GM23338 (cell line): ENCODE data around the gene RASAL3. TPM values are rescaled to one million over a fixed set of nuclear protein-coding genes. Genes with fewer than 3 reads are reported as not detected.

Source experiments
- ATAC-seq: fragments of 200-7000 bp; cut with Tn5 transposase; 3 replicates; pipeline ENCODE4 v1.9.1; 2020
- DNase-seq: peaks from one replicate; pipeline ENCODE4 v3.0.0-alpha.2; 2015; ENCODE audit warnings: low spot score
- H2AFZ ChIP-seq: fragments of 200-600 bp; sonication (generic); 2 replicates; pipeline ENCODE4 v1.8.0; 2016; ENCODE audit warnings: antibody characterized with exemption, mild to moderate bottlenecking, moderate library complexity
- H3F3A ChIP-seq: fragments of 200-600 bp; sonication (generic); replicated peaks from 2 replicates; pipeline ENCODE4 v1.8.0; 2017; ENCODE audit warnings: antibody characterized with exemption, mixed run types, low read depth
- H3K27ac ChIP-seq: fragments of 200-600 bp; sonication (generic); 2 replicates; pipeline ENCODE4 v1.6.1; 2016; ENCODE audit warnings: low read depth
- H3K27me3 ChIP-seq: fragments of 200-600 bp; sonication (generic); 2 replicates; pipeline ENCODE4 v1.8.0; 2016; ENCODE audit warnings: mild to moderate bottlenecking, mixed run types, moderate library complexity; ENCODE audit not compliant: insufficient read depth
- H3K36me3 ChIP-seq: fragments of 200-600 bp; sonication (generic); 2 replicates; pipeline ENCODE4 v1.8.0; 2016; ENCODE audit warnings: mild to moderate bottlenecking; ENCODE audit not compliant: insufficient read depth
- H3K4me1 ChIP-seq: fragments of 200-600 bp; sonication (generic); 2 replicates; pipeline ENCODE4 v1.8.0; 2016; ENCODE audit warnings: mild to moderate bottlenecking, moderate library complexity; ENCODE audit not compliant: insufficient read depth
- H3K4me2 ChIP-seq: fragments of 200-600 bp; sonication (generic); 2 replicates; pipeline ENCODE4 v1.7.1; 2017; ENCODE audit warnings: mixed run types
- H3K4me3 ChIP-seq: fragments of 200-600 bp; sonication (generic); 2 replicates; pipeline ENCODE4 v1.6.1; 2016; ENCODE audit warnings: mixed run types
- H3K79me2 ChIP-seq: fragments of 200-600 bp; sonication (generic); replicated peaks from 2 replicates; pipeline ENCODE4 v1.8.0; 2017; ENCODE audit warnings: mild to moderate bottlenecking; ENCODE audit not compliant: insufficient read depth
- H3K9me2 ChIP-seq: fragments of 200-600 bp; sonication (generic); 2 replicates; pipeline ENCODE4 v1.8.0; 2017; ENCODE audit not compliant: insufficient read depth
- H4K20me1 ChIP-seq: fragments of 200-600 bp; sonication (generic); replicated peaks from 2 replicates; pipeline ENCODE4 v1.8.0; 2017; ENCODE audit warnings: mild to moderate bottlenecking; ENCODE audit not compliant: insufficient read depth
- H3K27ac Mint-ChIP-seq: 2 replicates; pipeline ENCODE4 v1.8.0; 2020; ENCODE audit warnings: inconsistent platforms, mild to moderate bottlenecking, moderate library complexity, mixed read lengths
- H3K27me3 Mint-ChIP-seq: 3 replicates; pipeline ENCODE4 v1.8.0; 2022; ENCODE audit warnings: low read depth, mild to moderate bottlenecking, moderate library complexity, mixed read lengths, inconsistent platforms; ENCODE audit not compliant: insufficient read depth, poor library complexity
- H3K36me3 Mint-ChIP-seq: 3 replicates; pipeline ENCODE4 v1.8.0; 2021; ENCODE audit warnings: low read depth, mild to moderate bottlenecking, inconsistent platforms, moderate library complexity, mixed read lengths
- H3K4me1 Mint-ChIP-seq: 3 replicates; pipeline ENCODE4 v1.8.0; 2020; ENCODE audit warnings: mild to moderate bottlenecking, inconsistent platforms, mixed read lengths
- H3K4me3 Mint-ChIP-seq: 3 replicates; pipeline ENCODE4 v1.8.0; 2021; ENCODE audit warnings: moderate library complexity, mild to moderate bottlenecking, inconsistent platforms, mixed read lengths
- H3K9me3 Mint-ChIP-seq: 3 replicates; pipeline ENCODE4 v1.8.0; 2020; ENCODE audit warnings: moderate library complexity, mild to moderate bottlenecking, inconsistent platforms, mixed read lengths
- CREB1 ChIP-seq: fragments of 250-450 bp; sonication (Bioruptor Pico); IDR thresholded peaks from 2 replicates; pipeline ENCODE4 v1.5.0; 2020; ENCODE audit warnings: low read depth, mild to moderate bottlenecking, moderate library complexity
- CTCF ChIP-seq, 2 experiments: fragments of 200-600 bp in 1 of 2; sonication (generic) in 1 of 2; conservative IDR thresholded peaks; 2 replicates each; pipeline versions ENCODE4 v1.5.1 to v1.6.1; 2016 to 2017; ENCODE audit warnings: antibody characterized with exemption in 2 of 2, low read depth in 2 of 2, mild to moderate bottlenecking in 2 of 2, moderate library complexity in 1 of 2
- ETS1 ChIP-seq: IDR thresholded peaks from 2 replicates; pipeline ENCODE4 v1.6.1; 2016; ENCODE audit warnings: antibody characterized with exemption
- EZH2 ChIP-seq: fragments of 200-600 bp; sonication (generic); IDR thresholded peaks from one replicate; pipeline ENCODE4 v1.8.0; 2017; ENCODE audit warnings: antibody characterized with exemption, mild to moderate bottlenecking, low read depth; ENCODE audit not compliant: unreplicated experiment
- EZH2phosphoT487 ChIP-seq: fragments of 200-600 bp; sonication (generic); IDR thresholded peaks from one replicate; pipeline ENCODE4 v1.8.1; 2018; ENCODE audit warnings: antibody characterized with exemption; ENCODE audit not compliant: unreplicated experiment
- JUNB ChIP-seq: IDR thresholded peaks from one replicate; pipeline ENCODE4 v1.6.1; 2016; ENCODE audit warnings: antibody characterized with exemption; ENCODE audit not compliant: unreplicated experiment
- NANOG ChIP-seq: IDR thresholded peaks from 2 replicates; pipeline ENCODE4 v1.6.1; 2016; ENCODE audit warnings: antibody characterized with exemption, borderline replicate concordance
- POLR2AphosphoS5 ChIP-seq: IDR thresholded peaks from 2 replicates; pipeline ENCODE4 v1.6.1; 2016; ENCODE audit warnings: antibody characterized with exemption, low read depth
- REST ChIP-seq: IDR thresholded peaks from one replicate; pipeline ENCODE4 v1.6.1; 2018; ENCODE audit warnings: antibody characterized with exemption; ENCODE audit not compliant: unreplicated experiment
- STAT1 ChIP-seq: IDR thresholded peaks from one replicate; pipeline ENCODE4 v1.6.1; 2016; ENCODE audit warnings: antibody characterized with exemption; ENCODE audit not compliant: unreplicated experiment
- ZNF114 ChIP-seq: fragments of 250-450 bp; sonication (Bioruptor Pico); IDR thresholded peaks from 2 replicates; pipeline ENCODE4 v1.5.0; 2020; ENCODE audit warnings: mild to moderate bottlenecking, moderate library complexity
- ZNF331 ChIP-seq: fragments of 250-450 bp; sonication (Bioruptor Pico); IDR thresholded peaks from 2 replicates; pipeline ENCODE4 v1.5.0; 2020; ENCODE audit warnings: low read depth, mild to moderate bottlenecking, moderate library complexity
- ZNF462 ChIP-seq: fragments of 250-450 bp; sonication (Bioruptor Pico); IDR thresholded peaks from 2 replicates; pipeline ENCODE4 v1.5.0; 2020; ENCODE audit warnings: mild to moderate bottlenecking, moderate library complexity
- polyA plus RNA-seq: library from polyadenylated mRNA; unstranded; fragments of >200 nt; fragmentation: Nextera tagmentation; extraction: Ambion mirVana; gene quantifications from 2 replicates; pipeline ENCODE4 v1.2.1, GENCODE V29; 2016
- total RNA-seq: library from RNA; depleted of rRNA; stranded (reverse); fragments of >200 nt; shearing (Covaris generic); gene quantifications from 2 replicates; pipeline ENCODE4 v1.2.3, GENCODE V29; 2014

Gene RASAL3
- total and polyA plus RNA-seq, 2 experiments from 2014 or later, result 1.8 to 1.9 TPM

- Histone ChIP-seq H4K20me1 (peaks cover 16% of the 10 kb centered on the region), H3K27me3 (no peaks in the 10 kb centered on the region), H3K9me2 (no peaks in the 10 kb centered on the region), H3K4me1 (0 out of 2 replicates have a peak, but pooled peaks cover 6% of the 10 kb centered on the region), H3K27ac (no peak overlapping the region), H3F3A (no peaks in the 10 kb centered on the region), H3K79me2 (peaks cover 18% of the 10 kb centered on the region), H3K36me3 (no peaks in the 10 kb centered on the region), H3K4me2 (no peak overlapping the region), H3K4me3 (no peak overlapping the region), H2AFZ (no peak overlapping the region)
- ATAC-seq (no peak), DNase-seq (no peak)
- no peaks in the 10 kb centered on the region; the same call in 2 of the 3 replicates for H3K9me3 Mint-ChIP-seq
- H3K36me3 Mint-ChIP-seq, result peaks cover 26% of the 10 kb centered on the region
- peaks cover 11% of the 10 kb centered on the region for H3K27me3 Mint-ChIP-seq
- H3K27ac Mint-ChIP-seq, result no peak overlapping the region
- TF ChIP-seq EZH2phosphoT487 (no peak), ETS1 (no peak), REST (no peak), CTCF (conservative IDR thresholded peaks at IDR 0.05; ENCODE audit: low read depth in 2 of 2) (no peak), ZNF114 (no peak), ZNF331 (no peak), STAT1 (no peak), EZH2 (no peak), JUNB (no peak), ZNF462 (CRISPR knock-in tag) (no peak), CREB1 (CRISPR knock-in tag) (no peak), NANOG (no peak), POLR2AphosphoS5 (no peak)
- H3K4me3 Mint-ChIP-seq, result no peak overlapping the region
- H3K4me1 Mint-ChIP-seq, result peaks cover 15% of the 10 kb centered on the region
Measured at GRCh38 chr19:15427991-15428471, 36.3 kb downstream of the RASAL3 start.
